HL-60/S4 treated with phorbol 12-myristate 13-acetate at 8.2 ng/mL for 4 days and 3 days (cell line): ENCODE data around the gene GLOD4.
"Not testable (repeated sequence)": the region's sequence is repeated elsewhere in the genome, so short reads cannot be mapped to it uniquely, and the experiment has no call there.

ENCODE experiments used
- in situ Hi-C: fragments of 300-500 bp; cut with MboI; formaldehyde crosslinking; loops from 2 replicates; pipeline ENCODE4 v1.15.0; 2022; ENCODE audit warnings: low sequenced_read_pairs

GLOD4 gene

DNA sequence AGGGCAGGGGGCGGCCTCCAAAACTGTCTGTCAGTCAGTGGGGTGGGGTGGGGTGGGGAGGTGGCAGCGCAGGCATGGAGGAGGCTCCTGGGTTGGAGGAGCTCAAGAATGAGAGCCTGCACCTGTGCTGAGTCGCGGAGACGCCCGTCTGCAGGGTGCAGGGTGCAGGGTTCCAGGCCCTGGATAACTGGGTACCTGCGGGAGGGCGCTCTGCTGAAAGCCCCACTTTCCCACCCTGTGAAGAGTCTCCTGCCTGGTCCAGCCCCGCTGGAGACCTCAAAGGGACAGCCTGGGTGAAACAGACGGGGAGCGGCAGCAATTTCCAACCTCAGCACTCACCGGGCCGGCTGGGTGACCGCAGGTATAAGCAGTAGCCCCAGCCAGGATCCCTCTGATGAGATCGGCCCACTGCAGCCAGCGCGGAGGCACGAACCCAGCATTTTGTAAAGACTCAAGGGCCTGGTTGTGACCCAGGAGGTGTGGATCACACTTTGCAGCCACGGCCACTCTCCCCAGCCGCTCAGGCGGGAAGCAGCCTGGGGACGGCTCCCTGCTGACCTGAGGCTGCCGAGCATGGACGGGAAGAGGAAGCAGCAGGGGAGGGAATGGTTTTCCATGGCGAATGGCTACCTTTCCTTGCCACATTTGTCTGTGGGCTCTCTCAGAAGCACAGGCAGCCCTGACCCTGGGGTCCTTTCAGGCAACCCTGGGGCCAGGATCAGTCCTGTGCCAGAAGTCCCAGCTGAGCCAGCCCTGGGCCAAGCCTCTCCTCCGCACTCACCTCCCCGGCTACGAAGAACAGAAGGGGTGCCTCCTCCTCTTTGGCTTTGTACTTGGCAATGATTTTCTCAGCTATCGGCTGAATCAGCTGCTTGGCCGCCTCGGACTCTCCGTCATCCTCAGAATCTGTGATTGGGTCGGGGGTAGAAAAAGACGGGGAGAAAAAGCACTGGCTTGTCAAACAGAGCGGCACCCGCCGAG, 21.1 kb upstream of the GLOD4 start:
- in situ Hi-C loops: no loop called here

DNA sequence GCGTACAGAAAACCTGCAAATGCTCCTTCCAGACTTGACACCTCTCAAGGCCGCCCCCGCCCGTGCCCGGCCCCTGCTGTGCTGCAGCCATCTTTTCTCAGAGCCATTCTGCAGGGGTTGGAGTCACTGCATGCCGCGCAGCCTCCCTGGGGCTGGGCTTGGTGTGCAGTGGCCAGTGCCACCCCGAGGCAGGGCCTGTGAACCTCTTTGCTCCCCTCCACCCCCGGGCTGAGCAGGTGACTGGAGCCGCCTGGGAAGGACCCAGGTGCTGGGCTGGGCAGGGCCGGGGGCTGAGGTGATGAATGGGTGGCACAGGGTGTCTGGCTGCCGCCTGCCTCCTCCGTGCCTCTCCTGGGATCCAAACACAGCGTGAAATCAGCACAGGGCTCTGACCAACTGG, 20.4 kb upstream of the GLOD4 start:
- in situ Hi-C loops: no loop called here

DNA sequence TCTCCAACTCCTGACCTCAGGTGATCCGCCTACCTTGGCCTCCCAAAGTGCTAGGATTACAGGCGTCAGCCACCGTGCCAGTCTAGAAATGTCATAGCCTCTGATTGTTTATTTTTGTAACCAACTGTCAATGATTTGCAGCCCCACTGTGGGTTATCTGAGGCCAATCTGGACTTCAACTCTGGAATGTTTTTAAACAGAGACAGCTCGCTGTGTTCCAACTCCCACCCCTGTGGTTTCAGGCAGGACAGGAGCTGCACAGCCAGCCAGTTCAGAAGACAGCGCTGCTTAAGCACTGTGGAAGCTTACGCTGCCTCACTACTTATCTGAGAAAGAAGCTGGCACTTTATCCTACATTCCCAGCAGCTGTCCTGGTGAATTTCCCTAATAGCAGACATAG, 19.6 kb upstream of the GLOD4 start:
- in situ Hi-C loops: no loop called here

- in situ Hi-C loops: no loop called here
Observed at GRCh38 chr17:800446-801242, 18.6 kb upstream of the GLOD4 start.

DNA sequence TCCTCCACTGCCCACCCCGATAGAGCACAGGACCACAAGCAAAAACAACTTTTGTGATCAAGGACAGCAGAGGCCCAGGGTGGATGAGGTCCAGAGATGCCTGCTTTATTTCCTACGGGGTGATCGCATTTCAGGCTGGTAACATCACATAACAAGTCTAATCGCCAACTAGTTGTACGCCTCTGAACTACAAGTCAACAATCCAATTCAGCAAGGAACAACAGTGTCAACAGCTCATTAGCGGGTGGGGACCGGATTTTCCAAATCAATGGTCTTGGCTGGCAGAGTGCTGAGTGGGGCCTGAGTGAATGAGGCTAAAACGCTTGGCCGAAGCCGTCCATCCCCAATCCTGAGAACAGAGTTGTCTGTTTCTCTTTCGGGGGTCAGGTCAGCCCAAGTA, 17.2 kb upstream of the GLOD4 start:
- in situ Hi-C loops: no loop called here

GRCh38 chr17:798246-798645, 16.2 kb upstream of the GLOD4 start:
- in situ Hi-C loops: no loop called here

GRCh38 chr17:797236-797840, 15.3 kb upstream of the GLOD4 start:
- in situ Hi-C loops: no loop called here

DNA sequence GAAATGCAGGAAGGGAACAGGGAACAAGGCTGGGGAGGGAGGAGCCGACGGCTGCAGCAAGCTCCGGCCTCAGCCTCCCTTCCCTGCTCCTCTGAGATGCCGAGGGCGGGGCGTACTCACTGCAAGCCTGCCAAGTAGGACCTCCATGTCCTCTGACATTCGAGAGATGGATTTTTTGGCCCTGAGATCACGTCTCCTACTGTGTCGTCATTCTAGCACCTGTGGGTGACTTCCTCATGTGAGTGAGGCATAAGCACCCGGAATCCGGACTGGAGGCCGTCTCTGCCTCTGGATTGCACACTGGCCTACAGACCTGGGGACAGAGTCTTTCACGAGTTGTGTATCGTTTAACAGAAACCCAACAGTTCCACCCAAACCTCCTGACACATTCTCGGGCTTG, 14.5 kb upstream of the GLOD4 start:
- in situ Hi-C loops: no loop called here

- in situ Hi-C loops: no loop called here
Observed at GRCh38 chr17:795721-796120, 13.6 kb upstream of the GLOD4 start.

DNA sequence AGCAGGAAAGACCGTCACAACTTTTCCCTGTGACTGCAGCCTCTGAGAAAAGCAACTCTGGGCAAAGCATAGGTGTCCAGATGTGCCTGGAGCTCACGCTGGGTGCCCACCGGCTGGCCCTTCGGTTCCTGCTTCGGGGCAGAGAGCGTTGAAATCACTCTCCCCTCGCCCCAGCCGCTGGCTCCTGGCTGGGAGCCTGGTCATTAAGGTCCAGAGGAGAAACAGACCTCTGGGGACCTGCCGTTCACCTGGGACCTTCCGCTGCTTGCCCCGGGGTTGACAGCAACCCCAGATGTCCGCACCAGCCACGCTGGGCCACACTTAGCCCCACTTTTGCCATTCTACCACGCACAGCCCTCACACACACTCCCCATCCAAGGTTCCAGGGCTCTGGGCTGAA, 13.2 kb upstream of the GLOD4 start:
- in situ Hi-C loops: no loop called here

DNA sequence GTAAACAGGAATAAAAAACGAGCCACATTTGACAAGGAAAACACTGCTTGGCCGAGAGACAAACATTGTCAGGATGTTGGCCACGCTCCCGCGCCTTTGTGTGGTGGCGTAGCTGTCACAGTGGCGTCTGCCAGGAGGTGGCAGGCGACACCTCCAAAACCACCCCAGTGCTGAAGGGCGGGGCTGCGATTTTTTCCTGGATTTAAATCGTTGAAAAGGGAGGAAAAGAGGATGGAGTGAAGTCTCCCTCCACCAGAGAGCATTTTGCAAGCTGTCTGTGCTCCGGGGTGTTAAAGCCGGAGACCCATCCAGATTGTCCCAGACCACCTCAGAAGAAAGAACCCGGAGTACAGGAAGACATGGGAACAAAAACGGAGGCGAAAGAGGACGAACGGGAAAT, 12.8 kb upstream of the GLOD4 start:
- in situ Hi-C loops: no loop called here

DNA sequence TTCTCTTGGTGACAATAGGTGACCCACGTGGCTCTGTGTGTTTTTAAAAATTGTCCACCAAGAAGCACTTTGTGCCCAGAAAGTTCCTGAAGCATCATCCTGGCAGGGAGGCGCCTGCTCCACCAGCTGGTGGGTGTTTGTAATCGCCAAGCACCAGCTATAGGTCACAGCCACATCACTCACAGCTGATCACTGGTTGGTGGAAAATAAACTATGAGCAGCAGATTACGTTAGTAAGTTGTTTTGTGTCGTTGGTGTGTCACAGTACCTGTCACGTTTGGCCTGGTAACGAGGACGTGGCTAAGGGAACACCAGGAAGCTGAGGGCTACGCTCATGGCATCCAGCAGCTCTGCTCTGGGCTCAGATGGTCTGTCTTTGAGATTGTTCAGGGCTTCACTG, 10.2 kb upstream of the GLOD4 start:
- in situ Hi-C loops: no loop called here

- in situ Hi-C loops: no loop called here
Observed at GRCh38 chr17:791829-792228, 9.7 kb upstream of the GLOD4 start.

DNA sequence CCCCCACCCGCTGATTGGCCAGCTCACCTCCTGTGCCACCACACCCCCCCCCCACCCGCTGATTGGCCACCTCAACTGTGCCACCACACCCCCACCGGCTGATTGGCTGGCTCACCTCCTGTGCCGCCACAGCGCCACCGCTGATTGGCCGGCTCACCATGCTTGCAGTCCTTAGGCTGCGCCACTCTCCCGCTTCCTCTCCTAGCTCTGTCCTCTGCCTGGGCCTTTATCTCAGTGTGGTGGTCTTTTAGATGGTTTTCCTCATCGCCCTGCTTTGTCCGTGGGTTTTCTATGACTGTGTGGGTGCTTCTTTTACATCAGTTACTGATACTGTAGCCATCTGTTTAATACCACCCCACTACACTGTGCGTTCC, 8.8 kb upstream of the GLOD4 start:
- in situ Hi-C loops: not testable (repeated sequence)

DNA sequence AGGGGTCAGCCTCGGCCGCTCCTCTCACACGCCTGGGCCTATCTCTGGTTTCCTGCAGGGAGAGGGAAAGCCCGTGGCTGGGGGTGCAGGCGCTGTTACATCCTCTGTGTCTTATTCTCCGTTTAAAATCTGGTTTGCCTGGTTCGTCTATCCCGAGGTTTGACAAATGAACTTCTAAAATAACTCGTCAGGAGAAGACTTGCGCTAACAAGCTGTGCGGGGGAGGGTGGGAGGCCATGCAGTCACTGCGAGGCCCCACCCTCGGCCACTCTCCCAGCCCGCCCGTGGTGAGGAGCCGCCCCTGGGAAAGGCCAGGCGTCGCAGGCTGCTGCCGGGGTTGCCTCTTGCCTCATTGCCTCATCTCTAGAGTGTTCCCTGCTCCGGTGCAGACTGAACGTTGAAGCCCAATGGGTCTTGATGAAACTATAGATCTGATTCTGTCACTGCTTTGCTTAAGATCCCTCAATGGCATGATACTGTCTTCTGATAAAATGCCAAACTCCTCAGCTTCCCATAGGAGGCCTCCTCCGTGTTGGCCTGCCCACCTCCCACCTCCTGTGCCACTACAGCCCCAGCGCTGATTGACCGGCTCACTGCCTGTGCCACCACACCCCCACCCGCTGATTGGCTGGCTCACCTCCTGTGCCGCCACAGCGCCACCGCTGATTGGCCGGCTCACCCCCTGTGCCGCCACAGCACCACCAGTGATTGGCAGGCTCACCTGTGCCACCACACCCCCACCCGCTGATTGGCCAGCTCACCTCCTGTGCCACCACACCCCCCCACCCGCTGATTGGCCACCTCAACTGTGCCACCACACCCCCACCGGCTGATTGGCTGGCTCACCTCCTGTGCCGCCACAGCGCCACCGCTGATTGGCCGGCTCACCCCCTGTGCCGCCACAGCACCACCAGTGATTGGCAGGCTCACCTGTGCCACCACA, 8.1 kb upstream of the GLOD4 start:
- in situ Hi-C loops: not testable (repeated sequence)

DNA sequence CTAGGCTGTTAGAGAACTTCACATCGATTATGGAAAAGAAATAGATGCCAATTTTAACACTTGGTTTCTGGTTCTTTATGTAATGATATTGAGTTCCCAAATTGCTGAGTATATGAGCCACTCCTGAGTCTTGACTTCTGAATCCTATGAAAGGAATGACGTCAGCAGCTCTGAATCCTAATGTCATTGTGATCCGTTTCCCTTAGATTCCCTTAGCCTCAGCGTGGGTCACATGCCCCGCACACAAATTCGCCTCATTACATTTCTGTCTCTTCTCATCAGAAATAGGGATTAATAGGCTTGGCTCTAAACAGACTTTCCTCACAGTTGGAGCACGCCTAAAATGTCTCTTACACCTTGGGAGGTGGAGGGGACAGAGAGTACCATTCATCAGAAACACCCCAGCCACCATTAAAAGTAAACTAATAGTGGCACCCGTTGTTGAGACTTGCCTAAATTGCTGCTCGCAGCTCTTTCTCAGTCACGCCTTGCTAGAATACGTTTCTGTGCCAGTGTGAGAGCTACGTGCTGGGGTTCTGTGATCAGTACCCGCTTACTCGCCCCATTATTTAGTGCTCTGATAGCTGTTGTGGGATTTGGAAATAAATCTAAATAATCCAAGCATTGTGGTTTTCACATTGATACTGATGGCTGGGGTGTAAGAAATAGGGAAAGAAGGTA, 7.2 kb upstream of the GLOD4 start:
- in situ Hi-C loops: no loop called here

GRCh38 chr17:788551-788950, 6.5 kb upstream of the GLOD4 start:
- in situ Hi-C loops: no loop called here

GRCh38 chr17:787641-788221, 5.7 kb upstream of the GLOD4 start:
- in situ Hi-C loops: no loop called here

GRCh38 chr17:785901-786300, 3.8 kb upstream of the GLOD4 start:
- in situ Hi-C loops: not testable (repeated sequence)

DNA sequence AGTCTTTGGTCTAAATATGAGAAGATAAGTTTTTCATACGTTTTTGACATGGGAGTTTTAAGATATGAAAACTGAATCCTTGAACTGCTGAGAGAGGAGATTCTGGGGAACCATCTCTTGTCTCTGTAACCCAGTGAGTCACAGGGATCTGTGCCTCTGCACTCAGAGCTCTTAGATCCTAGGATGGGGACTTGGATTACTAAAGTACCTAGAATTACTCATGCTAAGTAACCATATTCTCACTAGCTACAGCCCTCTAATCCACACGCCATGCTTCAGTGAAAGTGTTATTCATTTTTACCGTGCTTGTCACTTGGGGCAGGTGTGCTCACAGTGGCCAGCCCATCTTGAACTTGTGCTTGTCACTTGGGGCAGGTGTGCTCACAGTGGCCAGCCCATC, 2.1 kb upstream of the GLOD4 start:
- in situ Hi-C loops: no loop called here
